T-cell (primary cell): ENCODE data around the gene OR5K1. TPM values are rescaled to one million over a fixed set of nuclear protein-coding genes. Genes with fewer than 3 reads are reported as not detected.

ENCODE experiments used
- ATAC-seq, 4 experiments: fragments of 200-7000 bp in 3 of 4; fragments of 150-1000 bp in 1 of 4; cut with Tn5 transposase; replicated peaks in 1 of 4; 1 replicate in 3 of 4; 2 replicates in 1 of 4; pipeline ENCODE4 v1.10.0; 2021; ENCODE audit warnings: moderate library complexity in 3 of 4, mild to moderate bottlenecking in 2 of 4, moderate number of reproducible peaks in 1 of 4
- CTCF ChIA-PET, 2 donors: fragments of 300-600 bp; sonication (Branson Sonifier 250); formaldehyde crosslinking; loops; one replicate each; lab custom pipeline; 2022; ENCODE audit warnings: antibody characterized with exemption in 2 of 2; lab: Charles Lee
- POLR2A ChIA-PET, 2 donors: fragments of 300-600 bp; sonication (Branson Sonifier 250); formaldehyde crosslinking; loops; one replicate each; lab custom pipeline; 2022; ENCODE audit warnings: antibody characterized with exemption in 2 of 2; lab: Charles Lee
- DNase-seq, 35 experiments: peaks; one replicate each; pipeline versions ENCODE4 v3.0.0 to v3.0.0-alpha.2; 2013 to 2023
- H3K27ac ChIP-seq: one replicate; pipeline ENCODE4 v1.5.1; 2013; ENCODE audit warnings: low read length
- H3K27me3 ChIP-seq, 2 experiments: replicated peaks in 1 of 2; 1 replicate in 1 of 2; 2 replicates in 1 of 2; pipeline versions ENCODE4 v1.6.1 to v1.7.0; 2013; ENCODE audit warnings: low read length in 1 of 2, mixed read lengths in 1 of 2; ENCODE audit not compliant: control insufficient read depth in 2 of 2, insufficient read depth in 2 of 2; ENCODE audit errors: extremely low read depth in 1 of 2
- H3K36me3 ChIP-seq, 2 donors: 1 replicate in 1 of 2; 2 replicates in 1 of 2; pipeline versions ENCODE4 v1.6.1 to v1.7.0; 2013; ENCODE audit warnings: low read length in 1 of 2; ENCODE audit not compliant: control insufficient read depth in 2 of 2, insufficient read depth in 1 of 2; ENCODE audit errors: extremely low read depth in 1 of 2
- H3K4me1 ChIP-seq, 2 experiments: 1 replicate in 1 of 2; 2 replicates in 1 of 2; pipeline versions ENCODE4 v1.6.1 to v1.7.0; 2013; ENCODE audit warnings: low read length in 2 of 2, mixed read lengths in 1 of 2; ENCODE audit not compliant: insufficient read depth in 2 of 2, control insufficient read depth in 1 of 2; ENCODE audit errors: extremely low read depth in 1 of 2
- H3K4me3 ChIP-seq, 2 donors: 1 replicate in 1 of 2; 2 replicates in 1 of 2; pipeline versions ENCODE4 v1.5.1 to v1.7.0; 2013; ENCODE audit warnings: mild to moderate bottlenecking in 2 of 2, low read length in 1 of 2, moderate library complexity in 1 of 2; ENCODE audit not compliant: control insufficient read depth in 1 of 2; ENCODE audit errors: extremely low read depth in 1 of 2
- H3K9me3 ChIP-seq: 2 replicates; pipeline ENCODE4 v1.7.0; 2013
- H3K27ac Mint-ChIP-seq, 2 donors: one replicate each; pipeline ENCODE4 v1.8.0; 2020 to 2021; ENCODE audit warnings: mild to moderate bottlenecking in 2 of 2, mixed read lengths in 2 of 2
- H3K27me3 Mint-ChIP-seq, 2 donors: one replicate each; pipeline ENCODE4 v1.8.0; 2021 to 2022; ENCODE audit warnings: mixed read lengths in 2 of 2
- H3K36me3 Mint-ChIP-seq: one replicate; pipeline ENCODE4 v1.8.0; 2021; ENCODE audit warnings: mixed read lengths
- H3K4me1 Mint-ChIP-seq, 3 donors: one replicate each; pipeline ENCODE4 v1.8.0; 2020 to 2022; ENCODE audit warnings: mixed read lengths in 3 of 3, mild to moderate bottlenecking in 1 of 3
- H3K4me3 Mint-ChIP-seq, 3 donors: one replicate each; pipeline ENCODE4 v1.8.0; 2020 to 2022; ENCODE audit warnings: mild to moderate bottlenecking in 3 of 3, mixed read lengths in 3 of 3, moderate library complexity in 3 of 3
- H3K9me3 Mint-ChIP-seq, 3 donors: one replicate each; pipeline ENCODE4 v1.8.0; 2020 to 2022; ENCODE audit warnings: mixed read lengths in 3 of 3
- WGBS: methylation state at CpG from one replicate; pipeline ENCODE4 v1.1.5; 2013; ENCODE audit warnings: missing lambda C conversion rate; ENCODE audit not compliant: insufficient coverage; 5-methylcytosine and 5-hydroxymethylcytosine counted together
- total RNA-seq, 35 experiments: library from RNA in 6 of 35; stranded (reverse) in 6 of 35; fragments of 120-200 nt in 1 of 35; gene quantifications; one replicate each; pipeline versions ENCODE4 v1.2.1 to v1.2.4 and lab custom pipeline; 2013 to 2026

Gene OR5K1
- total RNA-seq, 5 donors from 2014 or later (not counting 1 experiment from before 2014, with no cell fraction given), result not detected

- no peaks in the 10 kb centered on the region for H3K9me3 ChIP-seq
- DNase-seq (no peak), ATAC-seq (no peak)
- 92% methylated on average over 2 of the region's 2 CpGs for WGBS
- H3K4me3 Mint-ChIP-seq, result peak overlapping the region; percentile 15 to 95 (median 94)
- H3K36me3 ChIP-seq, result peaks cover 4 to 47% of the 10 kb centered on the region in 2 donors
- H3K27ac Mint-ChIP-seq, result peak overlapping the region; percentile 36 to 67
- H3K36me3 Mint-ChIP-seq, result peaks cover 63% of the 10 kb centered on the region
- POLR2A ChIA-PET, result no interaction called here
- no peaks in the 10 kb centered on the region for H3K9me3 Mint-ChIP-seq
- H3K4me1 ChIP-seq, result peaks cover 11 to 16% of the 10 kb centered on the region in 2 experiments
- no peaks in the 10 kb centered on the region for H3K27me3 ChIP-seq
- no peak overlapping the region for H3K4me3 ChIP-seq
- H3K27ac ChIP-seq, result peak overlapping the region; percentile 15
- H3K4me1 Mint-ChIP-seq, result peaks cover 67 to 70% (median 68%) of the 10 kb centered on the region in 3 donors
- no peaks in the 10 kb centered on the region for H3K27me3 Mint-ChIP-seq
- CTCF ChIA-PET, result no interaction called here
These were observed 55.8 kb downstream of the OR5K1 start for GRCh38 chr3:98518816-98519215.

GRCh38 chr3:98519351-98519750 lies 56.4 kb downstream of the OR5K1 start:
- Histone ChIP-seq H3K4me1 (peaks cover 11 to 16% of the 10 kb centered on the region in 2 experiments), H3K27me3 (no peaks in the 10 kb centered on the region), H3K4me3 (no peak overlapping the region), H3K36me3 (peaks cover 4 to 47% of the 10 kb centered on the region in 2 donors), H3K9me3 (no peaks in the 10 kb centered on the region), H3K27ac (peak overlapping the region; percentile 15)
- Mint-ChIP-seq H3K36me3 (peaks cover 62% of the 10 kb centered on the region), H3K4me1 (peaks cover 66 to 69% (median 68%) of the 10 kb centered on the region in 3 donors), H3K4me3 (peak overlapping the region; percentile 15 to 95 (median 94)), H3K27ac (peak overlapping the region; percentile 36 to 40), H3K9me3 (no peaks in the 10 kb centered on the region), H3K27me3 (no peaks in the 10 kb centered on the region)
- POLR2A ChIA-PET, result interaction anchor here in 1 of 2 donors (0.6 kb wide), 1 partner anchor 138 kb away, joined by 3 read pairs; no protein-coding TSS in a partner anchor
- CTCF ChIA-PET, result no interaction called here
- WGBS, result 93% methylated on average over 1 of the region's 1 CpG
- ATAC-seq (no peak), DNase-seq (no peak)

GRCh38 chr3:98521897-98522543 lies 59.0 kb downstream of the OR5K1 start:
- peaks cover 52 to 62% (median 54%) of the 10 kb centered on the region in 3 donors for H3K4me1 Mint-ChIP-seq
- H3K27ac Mint-ChIP-seq, result peak overlapping the region; percentile 91 to 93
- peak overlapping the region; percentile 79 for H3K27ac ChIP-seq

More at GRCh38 chr3:98521897-98522543, 59.0 kb downstream of the OR5K1 start:
- Mint-ChIP-seq H3K36me3 (peaks cover 44% of the 10 kb centered on the region), H3K9me3 (no peaks in the 10 kb centered on the region), H3K27me3 (no peaks in the 10 kb centered on the region), H3K4me3 (peak overlapping the region; percentile 77 to 95 (median 94))
- ChIA-PET CTCF (interaction anchor here (0.6 to 2.0 kb wide), 13 partner anchors 10 to 496 kb away, joined by 3 to 15 read pairs (median 4); partner anchors contain the start of gene CPOX (in 1 of the 2)), POLR2A (interaction anchor here (0.5 to 2.4 kb wide), 7 partner anchors 14 to 1876 kb away, joined by 3 to 49 read pairs (median 3); partner anchors contain the start of gene DCBLD2 (in 1 of the 2))
- 0% methylated on average over 2 of the region's 16 CpGs for WGBS
- Histone ChIP-seq H3K36me3 (peaks cover 0 to 26% of the 10 kb centered on the region in 2 donors), H3K27me3 (no peaks in the 10 kb centered on the region), H3K9me3 (no peaks in the 10 kb centered on the region), H3K4me1 (peaks cover 11 to 23% of the 10 kb centered on the region in 2 experiments), H3K4me3 (peak overlapping the region; percentile 71 to 92)
- DNase-seq, result peak in 32 of 35 experiments; percentile 4 to 66 (median 26)
- ATAC-seq, result peak; percentile 30 to 45 (median 39)

Other genes starting within 250 kb of the OR5K1 start
- not detected for gene OR5H6, start 199.0 kb upstream of the OR5K1 start, total RNA-seq
- gene OR5H2, start 180.7 kb upstream of the OR5K1 start, total RNA-seq, result not detected
- gene OR5K4, start 109.3 kb upstream of the OR5K1 start, total RNA-seq, result not detected
- gene OR5K3, start 72.5 kb upstream of the OR5K1 start, total RNA-seq, result not detected
- gene OR5K2, start 34.5 kb downstream of the OR5K1 start, total RNA-seq, result not detected
- 100 to 1,000 TPM; 133 to 404 (median 264) TPM for gene CLDND1, start 59.7 kb downstream of the OR5K1 start, total RNA-seq
- 10 to 100 TPM in 4 of 5 donors, 1 to 10 TPM in 1; 5.7 to 69.9 (median 24.7) TPM for gene GPR15, start 68.8 kb downstream of the OR5K1 start, total RNA-seq
- 10 to 100 TPM; 13.9 to 47.6 (median 44.6) TPM for gene CPOX, start 130.4 kb downstream of the OR5K1 start, total RNA-seq